GM12878 (cell line): Measurements from ENCODE around the gene SIAH2. TPM values are rescaled to one million over a fixed set of nuclear protein-coding genes. Genes with fewer than 3 reads are reported as not detected.

Experiments used
- ATAC-seq: fragments of 200-7000 bp; cut with Tn5 transposase; 3 replicates; pipeline ENCODE4 v1.9.1; 2020; ENCODE audit warnings: mild to moderate bottlenecking, moderate library complexity
- BruUV-seq: library from RNA; stranded (reverse); fragments of 400-500 nt; replicated peaks from 2 replicates; lab custom pipeline; 2021; lab: Mats Ljungman, UMichigan
- CTCF ChIA-PET: fragments of 300-600 bp; sonication (Branson Sonifier 250); formaldehyde crosslinking; extraction: SDS; loops from one replicate; lab custom pipeline; 2021; ENCODE audit warnings: inconsistent platforms; lab: Yijun Ruan, JAX
- POLR2A ChIA-PET: fragments of 350-600 bp; formaldehyde crosslinking; extraction: SDS; loops from one replicate; lab custom pipeline; 2021; ENCODE audit warnings: inconsistent platforms; lab: Charles Lee
- RAD21 ChIA-PET: fragments of 300-600 bp; sonication (Branson Sonifier 250); formaldehyde crosslinking; loops from one replicate; lab custom pipeline; 2023; ENCODE audit warnings: antibody characterized with exemption; ENCODE audit not compliant: unreplicated experiment; lab: Charles Lee
- SMC1A ChIA-PET: fragments of 300-600 bp; sonication (Branson Sonifier 250); formaldehyde crosslinking; loops from one replicate; lab custom pipeline; 2023; ENCODE audit not compliant: unreplicated experiment, uncharacterized antibody; lab: Charles Lee
- DNase-seq: peaks from one replicate; pipeline ENCODE4 v3.0.0-alpha.2; 2011; ENCODE audit warnings: low read depth, low spot score
- FAIRE-seq: peaks from 3 replicates; lab custom pipeline; 2011; peaks lifted over from hg19 to GRCh38; lab: Jason Lieb, UNC
- H2AFZ ChIP-seq: 2 replicates; pipeline ENCODE4 v1.6.0; 2011; ENCODE audit warnings: low read depth, low read length, control low read depth; ENCODE audit not compliant: control insufficient read depth
- H3K27ac ChIP-seq: 2 replicates; pipeline ENCODE4 v1.5.1; 2011; ENCODE audit warnings: control low read depth; ENCODE audit not compliant: control insufficient read depth, insufficient read depth
- H3K27me3 ChIP-seq, 2 experiments: replicated peaks in 1 of 2; 2 replicates each; pipeline versions ENCODE4 v1.6.0 to v1.6.1; 2011; ENCODE audit warnings: low read length in 1 of 2; ENCODE audit not compliant: control insufficient read depth in 2 of 2, insufficient read depth in 2 of 2
- H3K36me3 ChIP-seq, 2 experiments: 2 replicates each; pipeline ENCODE4 v1.5.1; 2011; ENCODE audit warnings: low read length in 1 of 2; ENCODE audit not compliant: control insufficient read depth in 2 of 2, insufficient read depth in 2 of 2
- H3K4me1 ChIP-seq: 2 replicates; pipeline ENCODE4 v1.6.1; 2011; ENCODE audit warnings: mild to moderate bottlenecking, low read length, moderate library complexity, mixed read lengths; ENCODE audit not compliant: control insufficient read depth, insufficient read depth
- H3K4me2 ChIP-seq: 2 replicates; pipeline ENCODE4 v1.6.0; 2011; ENCODE audit warnings: control low read depth; ENCODE audit not compliant: control insufficient read depth, insufficient read depth
- H3K4me3 ChIP-seq: fragments of 200-600 bp; sonication (generic); 2 replicates; pipeline ENCODE4 v1.5.1; 2016
- H3K79me2 ChIP-seq: 2 replicates; pipeline ENCODE4 v1.6.0; 2011; ENCODE audit warnings: low read length; ENCODE audit not compliant: control insufficient read depth, insufficient read depth
- H3K9ac ChIP-seq: 2 replicates; pipeline ENCODE4 v1.8.0; 2011; ENCODE audit warnings: low read length, control low read depth, mixed read lengths; ENCODE audit not compliant: control insufficient read depth, insufficient read depth
- H3K9me3 ChIP-seq: replicated peaks from 3 replicates; pipeline ENCODE4 v1.5.1; 2011; ENCODE audit warnings: mild to moderate bottlenecking, low read length; ENCODE audit not compliant: control insufficient read depth, insufficient read depth
- H4K20me1 ChIP-seq: 2 replicates; pipeline ENCODE4 v1.6.0; 2011; ENCODE audit not compliant: control insufficient read depth, insufficient read depth
- BHLHE40 ChIP-seq, 2 experiments: fragments of 450-650 bp in 1 of 2; IDR thresholded peaks; 2 replicates each; pipeline ENCODE4 v1.6.1; 2011 to 2017; ENCODE audit warnings: low read depth in 2 of 2, borderline replicate concordance in 1 of 2, improper control_type of control experiment in 1 of 2, low read length in 1 of 2, mild to moderate bottlenecking in 1 of 2
- E2F8 ChIP-seq: fragments of 450-650 bp; IDR thresholded peaks from 2 replicates; pipeline ENCODE4 v1.6.1; 2018; ENCODE audit warnings: mild to moderate bottlenecking, low read depth, moderate library complexity; ENCODE audit not compliant: partially characterized antibody
- EP300 ChIP-seq, 2 experiments: fragments of 150-350 bp in 1 of 2; IDR thresholded peaks; 2 replicates each; pipeline ENCODE4 v1.6.1; 2011 to 2012; ENCODE audit warnings: low read depth in 2 of 2, low read length in 2 of 2, borderline replicate concordance in 1 of 2, improper control_type of control experiment in 1 of 2, inconsistent platforms in 1 of 2; ENCODE audit not compliant: control insufficient read depth in 1 of 2
- ESRRA ChIP-seq: IDR thresholded peaks from 2 replicates; pipeline ENCODE4 v1.6.1; 2012; ENCODE audit warnings: mild to moderate bottlenecking, low read length, improper control_type of control experiment
- HDGF ChIP-seq: fragments of 450-650 bp; IDR thresholded peaks from 2 replicates; pipeline ENCODE4 v1.6.1; 2016; ENCODE audit warnings: antibody characterized with exemption
- JUNB ChIP-seq: IDR thresholded peaks from 2 replicates; pipeline ENCODE4 v1.6.1; 2016; ENCODE audit warnings: antibody characterized with exemption, mild to moderate bottlenecking
- JUND ChIP-seq: IDR thresholded peaks from 2 replicates; pipeline ENCODE4 v1.6.1; 2012; ENCODE audit warnings: low read depth, mild to moderate bottlenecking, low read length, improper control_type of control experiment, moderate library complexity
- MEF2A ChIP-seq: IDR thresholded peaks from 2 replicates; pipeline ENCODE4 v1.6.1; 2011; ENCODE audit warnings: low read depth, mild to moderate bottlenecking, low read length, moderate library complexity; ENCODE audit not compliant: insufficient read depth
- MEF2B ChIP-seq: fragments of 450-650 bp; IDR thresholded peaks from 2 replicates; pipeline ENCODE4 v1.6.1; 2018; ENCODE audit warnings: mild to moderate bottlenecking, moderate library complexity; ENCODE audit not compliant: partially characterized antibody, poor library complexity, severe bottlenecking
- MYC ChIP-seq: IDR thresholded peaks from 2 replicates; pipeline ENCODE4 v1.6.1; 2011; ENCODE audit warnings: mild to moderate bottlenecking, low read length, moderate library complexity, inconsistent platforms; ENCODE audit not compliant: insufficient read depth, insufficient replicate concordance, insufficient read length, severe bottlenecking
- POU2F2 ChIP-seq: IDR thresholded peaks from 3 replicates; pipeline ENCODE4 v1.6.1; 2011; ENCODE audit warnings: low read depth, mild to moderate bottlenecking, low read length, borderline replicate concordance
- RB1 ChIP-seq: fragments of 450-650 bp; formaldehyde crosslinking; IDR thresholded peaks from 2 replicates; pipeline ENCODE4 v1.6.1; 2017; ENCODE audit warnings: mild to moderate bottlenecking, borderline replicate concordance
- TCF3 ChIP-seq: IDR thresholded peaks from 2 replicates; pipeline ENCODE4 v1.6.1; 2012; ENCODE audit warnings: low read depth, mild to moderate bottlenecking, low read length, borderline replicate concordance; ENCODE audit not compliant: insufficient read depth
- YY1 ChIP-seq: IDR thresholded peaks from 2 replicates; pipeline ENCODE4 v1.6.1; 2011; ENCODE audit warnings: low read depth, mild to moderate bottlenecking, low read length
- WGBS: methylation state at CpG from one replicate; pipeline ENCODE4 v1.1.6; 2016; ENCODE audit warnings: low lambda C conversion rate; ENCODE audit not compliant: insufficient replicate concordance, insufficient coverage; ENCODE audit errors: missing lambda C conversion rate; 5-methylcytosine and 5-hydroxymethylcytosine counted together
- in situ Hi-C: fragments of 300-500 bp; cut with MboI; formaldehyde crosslinking; loops from 9 replicates; pipeline ENCODE4 v1.14.3; 2018; ENCODE audit warnings: mixed read lengths
- intact Hi-C: fragments of 100-400 bp; cut with micrococcal nuclease; formaldehyde crosslinking; loops from one replicate; pipeline ENCODE4 v1.14.2; 2022; ENCODE audit not compliant: unreplicated experiment
- polyA plus RNA-seq, 11 experiments: library from polyadenylated mRNA; depleted of rRNA in 4 of 11; unstranded in 6 of 11; stranded (reverse) in 5 of 11; fragments of >200 nt; fragmentation: Nextera tagmentation in 4 of 11; fragmentation: Illumina TruSeq in 1 of 11; extraction: Ambion mirVana in 4 of 11; extraction: Trizol in 1 of 11; gene quantifications; 1 replicate in 1 of 11; 2 replicates in 10 of 11; pipeline versions ENCODE4 v1.2.1 to v1.2.3, GENCODE V29; 2011 to 2016; ENCODE audit warnings: inconsistent platforms in 2 of 11, missing spikeins in 2 of 11, low read depth in 1 of 11
- total RNA-seq, 4 experiments: library from RNA; depleted of rRNA in 3 of 4; stranded (reverse); fragments of >200 nt in 3 of 4; fragmentation: Illumina TruSeq in 1 of 4; extraction: Trizol in 1 of 4; gene quantifications; 2 replicates each; pipeline versions ENCODE4 v1.2.1 to v1.2.3, GENCODE V29; 2013 to 2021

The SIAH2 gene
- total and polyA plus RNA-seq, 10 of the 15 experiments (the other 5 are each of a cell fraction or from before 2014, with no cell fraction given): 3.3 to 51.5 (median 29.7) TPM

GRCh38 chr3:150805354-150805753 is 42.4 kb upstream of the SIAH2 start (continued):
- TF ChIP-seq MEF2B: no peak

GRCh38 chr3:150803440-150803985 is 40.5 kb upstream of the SIAH2 start:
- ATAC-seq (no peak), FAIRE-seq (no peak), DNase-seq (no peak)
- intact Hi-C loops (no loop called here), in situ Hi-C loops (no loop called here)
- RAD21 ChIA-PET: no interaction called here
- H3K4me2 ChIP-seq: no peak overlapping the region
- POLR2A ChIA-PET: no interaction called here
- H4K20me1 ChIP-seq: no peaks in the 10 kb centered on the region
- H3K9ac ChIP-seq: no peak overlapping the region
- BruUV-seq: no TSS peak
- CTCF ChIA-PET: interaction anchor here (0.8 to 2.9 kb wide), 4 partner anchors 12 to 82 kb away, joined by 3 to 11 read pairs (median 4); no protein-coding TSS in a partner anchor
- peaks cover 0 to 3% of the 10 kb centered on the region in 2 experiments; a peak in 3 of 4 replicates for H3K27me3 ChIP-seq
- H2AFZ ChIP-seq: no peak overlapping the region
- no peak overlapping the region for H3K27ac ChIP-seq
- no peak overlapping the region for H3K4me3 ChIP-seq
- SMC1A ChIA-PET: interaction anchor here (1.1 to 1.9 kb wide), 4 partner anchors 13 to 82 kb away, joined by 3 to 5 read pairs (median 4); no protein-coding TSS in a partner anchor
- H3K9me3 ChIP-seq: no peaks in the 10 kb centered on the region
- WGBS: 60% methylated on average over 9 of the region's 9 CpGs
- TF ChIP-seq ESRRA: no peak
- TF ChIP-seq BHLHE40 (IDR thresholded peaks at IDR 0.05; ENCODE audit: borderline replicate concordance in 1 of 2, low read depth in 2 of 2, low read length in 1 of 2): no peak
- no peak for TF ChIP-seq JUNB
- TF ChIP-seq RB1: no peak
- TF ChIP-seq HDGF: no peak
- TF ChIP-seq TCF3: no peak
- TF ChIP-seq POU2F2: no peak
- no peak for TF ChIP-seq JUND
- no peak for TF ChIP-seq MYC
- no peak for TF ChIP-seq MEF2A
- no peak for TF ChIP-seq YY1
- no peak for TF ChIP-seq EP300 (IDR thresholded peaks at IDR 0.05; ENCODE audit: borderline replicate concordance in 1 of 2, control insufficient read depth in 1 of 2, low read depth in 2 of 2, low read length in 2 of 2)
- TF ChIP-seq E2F8: no peak
- H3K36me3 ChIP-seq: no peaks in the 10 kb centered on the region
- H3K4me1 ChIP-seq: no peaks in the 10 kb centered on the region
- H3K79me2 ChIP-seq: no peaks in the 10 kb centered on the region
